Measurements from ENCODE around the gene RUNX1. TPM values are rescaled to one million over a fixed set of nuclear protein-coding genes. Genes with fewer than 3 reads are reported as not detected.

Gene RUNX1
- polyA plus RNA-seq, 3 donors: 6.2 to 49.7 (median 8.7) TPM

DNA sequence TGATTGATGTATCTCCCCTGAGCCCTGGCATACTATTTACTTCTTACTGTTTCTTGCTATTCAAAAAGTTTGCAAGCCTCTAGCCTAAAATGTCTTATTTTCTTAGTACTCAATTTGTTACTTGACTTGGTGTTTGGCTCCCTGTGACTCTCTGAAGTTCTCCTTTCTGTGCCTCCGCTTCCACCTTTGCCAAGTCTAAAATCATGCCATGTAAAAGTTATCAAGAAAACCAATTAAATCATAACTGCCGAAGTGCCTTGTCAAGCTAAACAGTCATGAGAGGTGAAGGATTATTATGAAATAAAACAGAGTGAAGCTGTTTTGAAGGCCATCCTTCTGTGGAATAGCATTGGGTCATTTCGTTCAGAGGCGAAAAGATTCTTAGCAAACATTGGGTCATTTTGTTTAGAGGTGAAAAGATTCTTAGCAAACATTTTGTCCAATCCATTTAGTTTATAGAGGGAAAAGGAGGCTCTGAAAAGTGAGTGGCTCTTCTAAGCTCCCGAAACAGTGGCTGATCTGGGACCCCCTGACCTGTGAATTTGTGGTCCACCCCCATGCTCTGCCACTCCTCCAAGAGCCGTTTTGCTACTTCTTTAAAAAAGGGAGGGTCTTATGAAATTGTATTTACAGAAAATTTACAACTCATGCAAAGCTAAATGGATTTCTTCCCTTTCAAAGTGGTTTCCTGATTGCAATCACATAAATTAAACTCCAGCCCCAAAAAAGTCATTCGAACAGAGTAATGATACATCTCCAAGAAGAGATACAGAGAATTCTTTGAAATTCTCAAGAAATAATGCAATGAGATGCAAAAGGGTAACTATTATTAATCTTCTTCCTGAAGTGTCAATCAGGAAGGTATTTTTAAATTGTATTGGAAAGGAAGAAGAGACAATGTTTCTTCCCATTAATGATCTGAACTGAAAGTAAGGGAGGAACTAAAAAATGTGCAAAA is 141.4 kb downstream of the RUNX1 start:
- Mint-ChIP-seq H3K4me1 (peaks cover 86% of the 10 kb centered on the region), H3K4me3 (peak overlapping the region; percentile 60 to 86), H3K27ac (peak overlapping the region; percentile 90 to 97 (median 92)), H3K36me3 (peaks cover 0 to 6% of the 10 kb centered on the region in 2 donors), H3K27me3 (ENCODE audit: low read depth in 3 of 3) (no peaks in the 10 kb centered on the region), H3K9me3 (peaks cover 0 to 2% (median 0%) of the 10 kb centered on the region in 7 donors)
- no peaks in the 10 kb centered on the region for H3K36me3 ChIP-seq (replicated peaks in 1 of 2; ENCODE audit: control insufficient read depth in 1 of 2, insufficient read depth in 2 of 2, low read length in 2 of 2)
- peak overlapping the region; percentile 31 to 72 (median 51) for H3K4me3 ChIP-seq (replicated peaks in 1 of 3; ENCODE audit: low read depth in 2 of 3, low read length in 3 of 3)
- 13% methylated on average over 1 of the region's 7 CpGs for WGBS (ENCODE audit: insufficient coverage)
- H2AFZ ChIP-seq (ENCODE audit: insufficient read depth, low read depth, low read length, poor library complexity, severe bottlenecking): peak overlapping the region; percentile 64
- H3K9ac ChIP-seq (ENCODE audit: insufficient read depth, low read length, poor library complexity, severe bottlenecking): peak overlapping the region; percentile 60
- peaks cover 29% of the 10 kb centered on the region for H4K20me1 ChIP-seq (ENCODE audit: insufficient read depth, low read length)
- TF ChIP-seq, protein P1, sequence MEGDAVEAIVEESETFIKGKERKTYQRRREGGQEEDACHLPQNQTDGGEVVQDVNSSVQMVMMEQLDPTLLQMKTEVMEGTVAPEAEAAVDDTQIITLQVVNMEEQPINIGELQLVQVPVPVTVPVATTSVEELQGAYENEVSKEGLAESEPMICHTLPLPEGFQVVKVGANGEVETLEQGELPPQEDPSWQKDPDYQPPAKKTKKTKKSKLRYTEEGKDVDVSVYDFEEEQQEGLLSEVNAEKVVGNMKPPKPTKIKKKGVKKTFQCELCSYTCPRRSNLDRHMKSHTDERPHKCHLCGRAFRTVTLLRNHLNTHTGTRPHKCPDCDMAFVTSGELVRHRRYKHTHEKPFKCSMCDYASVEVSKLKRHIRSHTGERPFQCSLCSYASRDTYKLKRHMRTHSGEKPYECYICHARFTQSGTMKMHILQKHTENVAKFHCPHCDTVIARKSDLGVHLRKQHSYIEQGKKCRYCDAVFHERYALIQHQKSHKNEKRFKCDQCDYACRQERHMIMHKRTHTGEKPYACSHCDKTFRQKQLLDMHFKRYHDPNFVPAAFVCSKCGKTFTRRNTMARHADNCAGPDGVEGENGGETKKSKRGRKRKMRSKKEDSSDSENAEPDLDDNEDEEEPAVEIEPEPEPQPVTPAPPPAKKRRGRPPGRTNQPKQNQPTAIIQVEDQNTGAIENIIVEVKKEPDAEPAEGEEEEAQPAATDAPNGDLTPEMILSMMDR (IDR thresholded peaks at IDR 0.05): no peak
- peak overlapping the region; percentile 78 for H3K4me2 ChIP-seq (replicated peaks; ENCODE audit: extremely low read depth, low read length, poor library complexity, severe bottlenecking)
- peaks cover 77% of the 10 kb centered on the region for H3K79me2 ChIP-seq (ENCODE audit: insufficient read depth, low read length)
- H3K9me3 ChIP-seq (replicated peaks in 1 of 2; ENCODE audit: control insufficient read depth in 1 of 2, insufficient read depth in 1 of 2, low read length in 2 of 2): no peaks in the 10 kb centered on the region
- peaks cover 73 to 85% of the 10 kb centered on the region in 2 donors for H3K4me1 ChIP-seq (ENCODE audit: control insufficient read depth in 1 of 2, insufficient read depth in 2 of 2, low read length in 2 of 2)
- DNase-seq: peak in 1 of 3 donors; percentile 36
- no peaks in the 10 kb centered on the region for H3K27me3 ChIP-seq (ENCODE audit: control insufficient read depth in 2 of 2, insufficient read depth in 2 of 2, low read length in 2 of 2)
- intact Hi-C loops (cut with micrococcal nuclease): loop anchor here in 1 of 2 donors (2.0 to 5.0 kb wide), 3 partner anchors 17 to 80 kb away; no protein-coding TSS in a partner anchor
- H3K27ac ChIP-seq (ENCODE audit: low read depth in 1 of 2, low read length in 2 of 2): peak overlapping the region; percentile 79 to 88

DNA sequence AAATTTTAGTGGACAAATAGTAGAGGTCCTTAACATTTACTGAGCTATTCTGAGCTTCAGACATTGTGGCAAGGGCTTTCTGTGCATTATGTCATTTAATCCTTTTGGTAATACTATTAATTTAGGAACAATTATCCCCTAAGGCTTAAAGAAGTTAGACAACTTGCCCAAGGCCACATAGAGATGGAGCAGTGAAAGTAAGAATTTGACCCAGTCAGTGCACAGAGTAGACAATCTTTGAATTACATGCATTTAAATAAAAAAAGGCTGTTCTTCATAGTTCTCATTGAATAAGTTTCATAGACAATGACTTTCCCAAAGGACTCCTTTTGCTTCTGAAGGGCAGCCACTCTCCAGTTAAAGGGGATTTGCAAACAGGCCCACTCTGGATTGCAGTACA is 142.7 kb downstream of the RUNX1 start:
- H2AFZ ChIP-seq (ENCODE audit: insufficient read depth, low read depth, low read length, poor library complexity, severe bottlenecking): no peak overlapping the region
- Mint-ChIP-seq H3K9me3 (peaks cover 0 to 2% (median 0%) of the 10 kb centered on the region in 7 donors), H3K4me3 (no peak overlapping the region), H3K4me1 (peaks cover 79% of the 10 kb centered on the region), H3K27me3 (ENCODE audit: low read depth in 3 of 3) (no peaks in the 10 kb centered on the region), H3K36me3 (peaks cover 0 to 7% of the 10 kb centered on the region in 2 donors), H3K27ac (peak overlapping the region in 6 of 7 donors; percentile 41 to 97 (median 92))
- no peak overlapping the region for H3K4me3 ChIP-seq (replicated peaks in 1 of 3; ENCODE audit: low read depth in 2 of 3, low read length in 3 of 3)
- H3K79me2 ChIP-seq (ENCODE audit: insufficient read depth, low read length): peaks cover 77% of the 10 kb centered on the region
- DNase-seq: no peak
- no peak overlapping the region for H3K9ac ChIP-seq (ENCODE audit: insufficient read depth, low read length, poor library complexity, severe bottlenecking)
- H3K36me3 ChIP-seq (replicated peaks in 1 of 2; ENCODE audit: control insufficient read depth in 1 of 2, insufficient read depth in 2 of 2, low read length in 2 of 2): no peaks in the 10 kb centered on the region
- intact Hi-C loops (cut with micrococcal nuclease): loop anchor here in 1 of 2 donors (5.0 kb wide), 1 partner anchor 81 kb away; no protein-coding TSS in a partner anchor
- peaks cover 60 to 76% of the 10 kb centered on the region in 2 donors for H3K4me1 ChIP-seq (ENCODE audit: control insufficient read depth in 1 of 2, insufficient read depth in 2 of 2, low read length in 2 of 2)
- no peaks in the 10 kb centered on the region for H3K9me3 ChIP-seq (replicated peaks in 1 of 2; ENCODE audit: control insufficient read depth in 1 of 2, insufficient read depth in 1 of 2, low read length in 2 of 2)
- H3K27me3 ChIP-seq (ENCODE audit: control insufficient read depth in 2 of 2, insufficient read depth in 2 of 2, low read length in 2 of 2): no peaks in the 10 kb centered on the region
- peaks cover 23% of the 10 kb centered on the region for H4K20me1 ChIP-seq (ENCODE audit: insufficient read depth, low read length)
- TF ChIP-seq, protein P1 (IDR thresholded peaks at IDR 0.05): no peak
- H3K4me2 ChIP-seq (replicated peaks; ENCODE audit: extremely low read depth, low read length, poor library complexity, severe bottlenecking): no peak overlapping the region
- peak overlapping the region in 1 of 2 donors; percentile 88 for H3K27ac ChIP-seq (ENCODE audit: low read depth in 1 of 2, low read length in 2 of 2)
